ENCODE measurements around the gene JAGN1. TPM values are rescaled to one million over a fixed set of nuclear protein-coding genes. Genes with fewer than 3 reads are reported as not detected.
"Not testable (repeated sequence)": the region's sequence is repeated elsewhere in the genome, so short reads cannot be mapped to it uniquely, and the experiment has no call there.

The JAGN1 gene
- total RNA-seq (2014; rRNA removed) = 54.1 and 56.5 TPM in 2 replicates
- polyA plus RNA-seq (2012) = 35.3 TPM

DNA sequence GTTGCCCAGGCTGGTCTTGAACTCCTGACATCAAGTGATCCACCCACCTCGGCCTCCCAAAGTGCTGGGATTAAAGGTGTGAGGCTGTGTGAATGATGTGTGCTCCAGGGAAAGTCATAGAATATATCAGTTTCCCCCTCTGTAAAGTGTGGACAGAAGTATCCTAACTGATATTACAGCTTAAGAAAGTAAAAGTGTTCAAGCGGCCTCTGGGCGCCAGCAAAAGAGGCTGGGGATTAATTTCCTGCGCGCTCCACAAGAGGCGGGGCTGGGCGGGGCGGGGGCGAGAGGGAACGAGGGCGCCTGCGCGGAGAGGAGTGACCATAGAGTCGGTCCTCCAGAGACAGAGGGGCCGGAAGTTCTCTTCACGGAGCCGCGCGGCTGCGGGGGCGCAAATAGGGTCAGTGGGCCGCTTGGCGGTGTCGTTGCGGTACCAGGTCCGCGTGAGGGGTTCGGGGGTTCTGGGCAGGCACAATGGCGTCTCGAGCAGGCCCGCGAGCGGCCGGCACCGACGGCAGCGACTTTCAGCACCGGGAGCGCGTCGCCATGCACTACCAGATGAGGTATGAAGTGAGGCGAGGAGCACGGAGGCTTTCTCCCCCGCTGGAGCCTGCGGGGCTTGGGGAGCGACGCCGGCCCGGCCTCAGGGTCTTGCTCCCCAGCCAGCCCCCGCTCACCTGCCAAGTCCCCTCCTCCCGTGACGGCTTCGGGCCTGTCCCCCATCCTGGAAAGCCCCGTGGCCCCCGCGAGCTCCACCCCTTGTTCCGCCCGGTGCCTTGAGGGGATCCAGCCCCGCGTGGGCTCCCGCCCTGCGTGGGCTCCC lies at the start of gene JAGN1:
TSS of gene JAGN1 (plus strand) at position 362 of the 823 bp plus-strand sequence. CDS start at position 475, 113 bp downstream.
- peak; percentile 86 for DNase-seq (ENCODE audit: low read depth)

DNA sequence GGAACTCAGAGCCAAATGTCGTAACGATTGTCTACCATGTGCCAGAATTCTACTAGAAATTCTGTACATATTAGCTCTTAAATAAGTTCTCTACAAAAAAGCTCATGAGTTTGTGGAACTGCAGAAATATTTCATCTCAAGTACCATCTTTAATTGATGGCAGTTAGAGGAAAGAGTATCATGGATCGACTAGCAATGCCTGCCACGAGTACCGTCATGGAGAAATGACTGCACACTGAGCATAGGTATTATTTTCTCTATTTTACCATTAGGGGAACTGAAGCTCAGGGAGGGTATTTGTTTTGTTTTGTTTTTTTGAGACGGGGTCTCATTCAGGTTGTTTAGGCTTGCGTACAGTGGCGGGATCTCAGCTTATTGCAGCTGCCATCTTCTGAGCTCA lies 49.4 kb upstream of the JAGN1 start:
- no peak for DNase-seq (ENCODE audit: low read depth)

DNA sequence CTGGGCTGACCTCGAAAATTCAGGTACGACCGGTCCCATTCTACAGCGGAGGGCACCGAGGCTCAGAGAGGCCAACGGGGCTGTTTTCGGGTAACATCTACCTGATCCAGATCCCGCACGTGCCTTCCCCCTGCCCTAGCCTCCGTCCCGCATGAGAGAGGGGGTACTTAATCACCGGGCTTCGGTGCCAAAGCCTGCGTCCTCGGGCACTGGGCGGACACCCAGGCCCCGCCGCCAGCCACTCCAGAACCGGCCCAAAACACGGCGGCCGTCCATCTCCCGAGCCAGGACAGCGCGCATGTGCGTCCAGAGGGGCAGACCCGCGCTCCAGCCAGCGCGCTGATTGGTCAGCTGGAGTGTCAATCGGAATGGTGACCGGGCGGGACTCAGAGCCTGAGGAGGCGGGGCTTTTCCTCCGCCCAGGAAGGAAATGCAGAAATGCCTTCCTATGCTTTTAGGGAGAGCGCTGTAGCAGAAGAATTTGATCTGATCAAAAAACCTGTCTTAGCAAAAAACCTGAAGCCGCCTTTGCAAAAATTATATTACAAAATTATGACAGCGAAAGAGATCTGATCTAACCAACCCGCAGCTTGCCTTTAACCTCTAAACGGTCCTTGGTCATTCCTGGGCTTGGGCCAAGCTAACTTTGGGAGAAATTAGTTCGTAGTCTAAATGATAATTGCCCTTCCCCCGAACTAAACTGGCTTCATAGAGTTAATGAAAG lies 46.5 kb upstream of the JAGN1 start, which contains the start of gene RPUSD3:
TSS of gene RPUSD3 (minus strand) at position 294 of the 724 bp plus-strand sequence. CDS start at position 276, 18 bp downstream.
- DNase-seq (ENCODE audit: low read depth) = peak; percentile 92

DNA sequence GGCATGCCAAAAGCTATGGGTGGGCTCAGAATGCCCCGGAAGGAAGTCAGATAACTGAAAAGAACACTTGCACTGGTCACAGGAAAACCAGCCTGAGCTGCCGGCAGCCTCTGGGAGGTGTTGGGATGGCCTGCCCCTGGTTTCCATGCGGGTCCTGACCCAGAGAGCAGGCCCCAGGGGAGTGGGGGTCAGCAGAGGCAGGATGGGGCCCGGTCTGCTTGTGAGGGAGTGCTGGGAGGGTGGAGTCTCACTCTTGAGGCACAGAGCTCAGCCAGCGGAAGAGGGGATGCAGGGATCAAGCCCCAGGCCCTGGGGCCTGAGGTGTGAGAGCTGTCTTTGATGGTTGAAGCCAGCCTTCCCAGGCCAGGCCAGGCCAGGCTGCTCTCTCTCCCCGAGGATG lies 44.2 kb upstream of the JAGN1 start:
- no peak for DNase-seq (ENCODE audit: low read depth)

DNA sequence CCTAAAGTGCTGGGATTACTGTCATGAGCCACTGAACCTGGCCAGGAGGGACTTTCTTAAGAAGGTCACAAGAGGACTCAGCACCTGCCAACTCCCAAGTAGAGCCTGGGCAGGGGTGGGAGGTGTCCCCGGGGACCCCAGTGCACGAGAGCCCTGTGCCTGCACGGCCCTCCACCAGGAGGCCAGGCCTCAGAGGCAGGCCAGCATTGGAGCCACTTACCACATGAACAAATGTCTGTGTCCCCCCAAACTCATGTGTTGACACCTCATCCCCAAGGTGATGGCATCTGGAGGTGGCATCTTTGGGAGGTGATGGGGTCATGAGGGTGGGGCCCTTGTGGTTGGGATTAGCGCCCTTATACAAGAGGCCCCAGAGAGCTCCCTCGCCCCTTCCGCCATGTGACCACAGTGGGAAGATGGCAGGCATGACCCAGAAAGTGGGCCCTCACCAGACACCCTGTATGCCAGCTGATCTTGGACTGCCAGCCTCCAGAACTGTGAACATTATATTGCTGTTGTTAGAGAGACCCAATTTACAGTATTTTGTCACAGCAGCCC lies 43.4 kb upstream of the JAGN1 start:
- no peak for DNase-seq (ENCODE audit: low read depth)

DNA sequence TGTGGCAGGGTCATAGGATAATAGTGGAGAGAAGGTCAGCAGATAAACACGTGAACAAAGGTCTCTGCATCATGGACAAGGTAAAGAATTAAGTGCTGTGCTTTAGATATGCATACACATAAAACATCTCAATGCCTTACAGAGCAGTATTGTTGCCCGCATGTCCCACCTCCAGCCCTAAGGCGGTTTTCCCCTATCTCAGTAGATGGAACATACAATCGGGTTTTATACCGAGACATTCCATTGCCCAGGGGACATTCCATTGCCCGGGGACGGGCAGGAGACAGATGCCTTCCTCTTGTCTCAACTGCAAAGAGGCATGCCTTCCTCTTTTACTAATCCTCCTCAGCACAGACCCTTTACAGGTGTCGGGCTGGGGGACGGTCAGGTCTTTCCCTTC lies 42.5 kb upstream of the JAGN1 start:
- not testable (repeated sequence) for DNase-seq (ENCODE audit: low read depth)

DNA sequence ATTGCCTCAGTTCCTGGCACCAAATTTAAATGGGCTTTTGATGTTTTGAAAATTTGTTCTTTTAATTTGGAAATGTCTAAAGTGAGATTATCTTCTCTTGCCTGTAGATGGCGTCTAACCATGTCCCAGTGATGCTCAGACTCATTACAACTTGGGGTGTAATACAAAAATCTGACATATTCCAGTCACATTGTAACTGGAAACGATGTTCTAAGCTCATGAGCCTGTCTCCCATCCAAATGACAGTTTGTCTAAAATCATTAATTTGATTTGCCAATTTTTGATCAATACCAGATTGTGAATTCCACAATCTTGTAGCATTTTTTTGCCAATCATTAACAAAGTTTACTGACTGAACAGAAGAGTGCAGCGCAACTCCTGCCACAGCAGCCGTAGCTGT lies 41.5 kb upstream of the JAGN1 start:
- peak; percentile 43 for DNase-seq (ENCODE audit: low read depth)

DNA sequence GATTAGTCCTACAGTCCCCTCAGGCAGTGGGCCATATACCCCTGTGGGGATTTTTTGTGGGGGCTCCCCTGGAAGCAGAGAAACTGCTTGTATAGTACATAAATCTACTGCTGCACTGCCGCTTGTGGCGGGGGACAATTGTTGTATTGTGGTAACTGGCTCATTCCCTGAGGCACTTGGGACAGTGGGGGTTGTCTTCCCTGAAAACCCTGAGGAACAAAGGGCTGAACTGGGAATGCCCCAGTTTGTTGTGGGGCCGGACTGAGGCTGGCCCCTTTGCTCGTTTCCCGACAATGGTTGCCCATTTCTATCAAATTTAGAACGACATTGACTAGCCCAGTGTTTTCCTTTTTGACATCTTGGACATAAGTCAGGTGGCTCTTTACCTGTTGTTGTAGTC lies 39.0 kb upstream of the JAGN1 start:
- DNase-seq (ENCODE audit: low read depth) = not testable (repeated sequence)

DNA sequence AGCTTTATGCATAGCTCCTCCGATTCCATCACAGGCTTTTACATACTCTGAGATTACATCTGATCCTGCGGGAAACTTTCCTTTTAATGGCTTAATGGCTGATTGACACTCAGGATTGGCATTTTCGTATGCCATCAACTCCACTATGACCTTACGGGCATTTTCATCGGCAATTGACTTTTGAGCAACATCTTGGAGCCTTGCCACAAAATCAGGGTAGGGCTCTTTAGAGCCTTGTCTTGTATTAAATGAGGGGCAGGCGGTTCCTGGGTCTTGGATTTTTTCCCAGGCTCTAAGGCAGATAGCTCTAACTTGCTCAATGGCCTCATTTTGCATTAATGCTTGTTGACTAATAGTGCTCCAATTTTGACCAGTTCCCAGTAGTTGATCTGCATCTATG lies 38.5 kb upstream of the JAGN1 start:
- not testable (repeated sequence) for DNase-seq (ENCODE audit: low read depth)

DNA sequence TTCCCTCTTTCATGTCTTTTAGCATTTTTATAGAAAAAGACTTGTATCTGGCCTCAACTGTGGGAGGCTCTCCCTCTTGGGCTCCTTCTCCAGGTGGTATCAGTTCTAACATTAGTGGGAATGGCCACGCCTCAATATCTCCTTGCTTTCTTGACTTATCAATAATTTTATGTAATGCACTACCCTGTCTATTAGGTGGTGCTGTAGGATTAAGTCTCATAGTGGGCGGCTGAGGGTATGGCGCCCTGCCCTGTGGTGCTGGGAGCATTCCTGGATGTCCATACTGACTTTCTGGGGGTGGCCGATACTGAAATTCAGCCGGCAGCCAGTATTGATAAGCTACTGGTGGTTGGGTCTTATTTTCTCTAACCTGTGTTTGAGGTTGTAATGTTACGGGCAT lies 37.9 kb upstream of the JAGN1 start:
- DNase-seq (ENCODE audit: low read depth) = no peak

DNA sequence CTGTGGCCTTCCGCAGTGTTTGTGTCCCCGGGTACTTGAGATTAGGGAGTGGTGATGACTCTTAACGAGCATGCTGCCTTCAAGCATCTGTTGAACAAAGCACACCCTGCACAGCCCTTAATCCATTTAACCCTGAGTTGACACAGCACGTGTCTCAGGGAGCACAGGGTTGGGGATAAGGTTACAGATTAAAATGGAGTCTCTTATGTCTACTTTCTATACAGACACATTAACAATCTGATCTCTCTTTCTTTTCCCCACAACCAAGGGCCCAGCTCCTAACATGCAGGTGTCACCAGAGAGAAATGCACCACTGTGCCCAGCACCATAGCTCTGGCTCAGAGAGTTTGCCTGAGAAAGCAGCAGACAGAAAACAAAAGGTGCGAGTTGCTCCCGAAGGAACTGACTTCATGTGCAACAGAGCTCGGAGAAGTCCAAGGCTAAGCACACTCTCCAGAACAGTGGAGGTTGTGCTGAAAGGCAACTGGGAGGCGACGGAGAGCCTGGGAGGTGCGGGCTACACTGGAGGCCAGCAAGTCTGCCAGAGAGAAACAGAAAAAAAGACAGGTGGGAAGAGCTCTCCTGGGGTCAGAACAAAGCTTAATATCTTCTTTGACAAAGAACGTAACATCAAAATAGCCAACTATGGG lies 36.0 kb upstream of the JAGN1 start:
- DNase-seq (ENCODE audit: low read depth) = not testable (repeated sequence)

DNA sequence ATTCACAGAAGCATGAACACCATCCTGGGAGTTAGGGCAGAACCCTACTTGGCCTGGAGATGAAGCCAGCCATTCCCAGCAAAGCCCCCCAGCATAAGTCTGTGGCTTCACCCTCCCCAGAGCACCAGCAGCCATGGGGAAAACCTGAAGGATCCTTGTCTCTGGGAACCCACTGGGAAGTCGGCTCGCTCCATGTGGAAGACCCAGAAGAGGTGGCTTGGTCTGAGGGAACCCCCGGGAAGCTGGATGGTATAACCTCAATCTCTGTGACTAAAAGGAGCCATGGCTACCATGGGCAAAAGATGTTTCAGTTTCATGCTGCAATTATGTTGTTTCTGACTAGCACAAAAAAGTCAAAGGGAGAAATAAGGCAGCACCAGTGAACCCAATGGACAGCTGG lies 34.8 kb upstream of the JAGN1 start:
- no peak for DNase-seq (ENCODE audit: low read depth)

DNA sequence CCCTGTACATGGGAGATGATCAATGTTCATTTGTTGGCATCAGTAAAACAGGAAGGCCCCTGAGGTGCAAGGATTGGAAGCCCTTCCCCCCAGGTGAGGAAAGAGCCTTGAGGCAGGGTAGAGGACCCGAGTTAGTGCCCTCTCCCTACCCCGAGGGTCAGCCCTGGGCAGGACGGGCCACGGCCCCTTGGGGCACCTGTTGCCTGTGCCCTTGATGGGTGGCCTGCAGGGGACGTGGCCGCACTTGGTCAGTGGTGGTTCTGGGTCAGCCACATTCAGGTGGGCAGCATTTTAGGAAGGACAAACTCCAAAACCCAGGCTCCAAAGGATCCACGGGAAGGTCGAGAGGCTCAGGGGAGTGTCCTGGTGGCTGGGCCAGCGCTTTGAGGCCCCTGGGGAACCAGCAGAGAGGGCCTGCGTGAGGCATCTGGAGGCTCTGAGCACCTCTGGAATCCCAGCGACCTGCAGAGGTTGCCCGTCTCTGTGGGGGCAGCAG lies 30.8 kb upstream of the JAGN1 start:
- DNase-seq (ENCODE audit: low read depth) = no peak

DNA sequence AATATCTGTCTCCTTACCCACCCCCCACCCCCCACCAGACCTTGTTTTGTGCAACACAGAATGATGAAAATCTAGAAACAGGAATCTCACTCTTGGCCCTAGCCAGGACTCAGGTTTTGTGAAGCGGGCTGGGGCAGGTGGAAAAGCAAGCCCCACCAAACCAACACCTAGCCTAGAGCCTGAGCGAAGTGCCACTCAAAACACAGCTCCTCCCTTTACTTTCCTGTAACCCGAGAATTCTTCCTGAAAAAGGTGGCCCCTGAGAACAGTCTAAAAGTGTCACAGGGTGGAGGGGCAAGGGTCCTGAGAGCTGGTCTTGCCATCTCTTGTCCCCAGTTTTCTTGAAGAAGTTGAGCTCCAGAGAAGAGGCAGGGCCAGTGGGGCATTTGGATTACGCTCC lies 29.2 kb upstream of the JAGN1 start:
- no peak for DNase-seq (ENCODE audit: low read depth)

DNA sequence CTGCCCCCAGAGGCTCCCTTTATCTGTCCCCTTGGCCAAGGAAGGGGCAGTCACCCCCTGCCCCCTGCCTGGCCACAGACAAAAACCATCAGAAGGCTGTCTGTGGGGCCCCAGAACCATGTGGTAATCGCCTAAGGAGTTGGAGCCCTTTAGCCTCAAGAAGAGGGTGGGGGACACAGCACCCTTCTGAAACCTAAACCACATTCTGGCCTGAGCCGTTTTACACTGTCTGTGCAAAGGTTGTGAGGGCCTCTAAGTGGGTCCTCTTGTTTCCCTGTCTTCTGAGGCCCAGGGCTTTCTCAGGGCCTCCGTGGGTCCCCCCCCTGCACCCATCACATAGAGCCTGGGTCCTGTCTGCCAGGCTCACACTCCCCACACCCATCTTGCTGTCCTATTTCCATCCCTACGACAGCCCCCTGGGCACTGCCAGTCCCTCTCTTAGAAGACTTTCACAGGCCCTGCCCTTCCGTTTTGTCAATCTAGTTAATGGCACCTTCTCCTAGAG lies 28.7 kb upstream of the JAGN1 start:
- DNase-seq (ENCODE audit: low read depth) = no peak

DNA sequence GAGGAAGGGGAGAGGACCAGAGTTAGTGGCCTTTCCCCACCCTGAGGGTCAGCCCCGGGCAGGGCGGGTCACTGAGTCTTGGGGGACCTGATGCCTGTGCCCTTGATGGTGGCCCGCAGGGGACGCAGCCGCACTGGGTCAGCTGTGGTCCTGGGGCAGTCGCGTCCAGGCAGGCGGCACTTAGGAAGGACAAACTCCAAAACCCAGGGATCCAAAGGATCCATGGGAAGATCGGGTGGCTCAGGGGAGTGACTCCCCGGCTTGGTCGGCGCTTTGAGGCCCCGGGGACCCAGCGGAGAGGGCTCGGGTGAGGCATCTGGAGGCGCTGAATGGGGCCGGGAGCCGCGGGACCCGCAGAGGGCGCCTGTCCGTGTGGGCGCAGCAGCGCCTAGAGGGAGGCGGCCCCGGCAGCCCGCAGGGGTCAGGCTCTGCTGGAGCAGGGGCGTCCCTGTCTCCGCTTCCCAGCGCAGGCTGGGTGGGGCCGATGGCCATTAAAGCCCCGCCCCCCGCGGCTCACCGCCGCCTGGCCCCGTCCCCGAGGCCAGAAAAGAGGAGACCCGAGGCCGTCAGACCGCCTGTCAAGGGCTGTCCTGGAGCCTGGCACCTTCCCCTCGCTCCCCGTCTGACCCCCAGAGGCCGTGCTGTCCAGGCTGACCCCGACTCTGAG lies 27.9 kb upstream of the JAGN1 start:
- DNase-seq (ENCODE audit: low read depth) = peak; percentile 22

DNA sequence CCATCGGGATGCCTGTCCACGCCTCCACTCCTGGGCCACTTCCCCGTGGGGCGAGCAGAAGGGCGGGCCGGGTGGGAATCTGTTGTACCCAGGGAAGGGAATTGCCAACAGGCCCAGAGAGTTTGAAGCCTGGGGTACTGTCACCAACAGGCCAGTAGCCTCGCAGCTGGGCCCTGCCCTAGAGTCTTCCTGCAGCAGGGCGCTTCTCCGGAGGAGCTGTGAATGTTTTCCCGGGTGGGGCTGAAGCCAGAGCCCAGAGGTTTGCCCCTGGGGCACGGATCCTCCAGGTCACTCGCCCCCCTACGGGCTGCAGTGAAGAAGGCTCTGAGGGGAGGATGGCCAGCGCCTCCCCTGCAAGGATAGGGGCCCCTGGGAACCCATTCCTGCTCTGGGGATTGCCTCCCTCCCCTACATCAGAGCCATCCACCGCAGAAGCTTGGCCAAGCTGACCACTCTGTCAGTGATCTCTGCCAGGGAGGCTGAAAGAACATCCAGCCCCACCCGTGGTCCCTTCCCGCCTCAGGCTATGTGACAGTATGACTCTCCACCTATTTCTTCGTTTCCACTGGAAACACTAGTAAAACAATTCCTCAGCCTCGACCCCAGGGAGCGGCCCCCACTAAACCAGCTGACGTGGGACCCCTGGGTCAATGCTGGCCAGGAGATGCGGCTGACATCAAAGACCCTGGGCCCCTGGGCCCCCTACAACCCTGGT lies 27.2 kb upstream of the JAGN1 start:
- DNase-seq (ENCODE audit: low read depth) = no peak

DNA sequence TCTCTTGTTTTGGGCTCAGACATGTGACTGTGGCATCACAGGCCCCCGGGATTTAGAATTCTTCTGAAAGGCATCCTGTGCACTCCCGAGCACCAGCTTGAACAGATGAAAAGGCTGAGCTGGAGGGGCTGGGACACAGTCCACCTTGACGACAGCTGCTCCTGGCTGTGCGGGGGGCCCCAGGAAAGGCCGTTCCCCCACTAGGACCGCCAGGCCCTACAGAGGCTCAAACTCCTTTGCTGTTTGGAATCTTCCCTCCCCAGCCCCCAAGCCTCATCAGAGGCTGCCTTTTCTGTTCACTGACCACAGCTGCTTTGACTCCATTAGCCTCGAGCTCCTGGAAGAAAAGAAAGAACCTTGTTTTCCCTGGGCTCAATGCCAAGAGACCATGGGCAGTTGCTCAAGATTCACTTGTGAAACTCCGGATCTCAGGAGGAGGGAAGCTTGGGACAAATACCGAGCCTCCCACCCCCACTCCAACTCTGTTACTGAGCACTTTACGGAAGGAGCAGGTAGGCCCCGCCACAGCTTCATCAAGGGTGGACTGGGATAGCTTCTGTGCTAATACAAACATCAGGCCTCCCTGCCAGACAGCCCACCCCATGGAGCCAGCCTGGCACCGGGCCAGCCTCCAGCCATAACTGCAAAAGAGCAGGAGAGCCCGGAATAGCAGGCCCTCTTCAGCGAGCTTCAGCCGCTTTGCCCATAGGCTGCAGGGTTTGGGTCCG lies 26.0 kb upstream of the JAGN1 start:
- peak; percentile 79 for DNase-seq (ENCODE audit: low read depth)

DNA sequence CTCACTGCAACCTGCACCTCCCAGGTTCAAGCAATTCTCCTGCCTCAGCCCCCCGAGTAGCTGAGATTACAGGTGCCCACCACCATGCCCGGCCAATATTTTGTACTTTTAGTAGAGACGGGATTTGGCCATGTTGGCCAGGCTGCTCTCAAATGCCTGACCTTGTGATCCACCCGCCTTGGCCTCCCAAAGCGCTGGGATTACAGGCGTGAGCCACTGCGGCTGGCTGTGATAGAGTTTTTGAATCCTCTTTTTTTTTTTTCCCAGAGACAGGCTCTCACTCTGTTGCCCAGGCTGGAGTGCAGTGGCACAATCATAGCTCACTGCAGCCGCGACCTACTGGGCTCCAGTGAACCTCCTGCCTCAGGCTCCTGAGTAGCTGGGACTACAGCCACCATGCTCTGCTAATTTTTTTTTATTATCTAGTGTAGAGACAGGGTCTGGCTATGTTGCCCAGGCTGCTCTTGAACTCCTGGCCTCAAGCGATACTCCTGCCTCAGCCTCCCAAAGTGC lies 25.2 kb upstream of the JAGN1 start:
- not testable (repeated sequence) for DNase-seq (ENCODE audit: low read depth)
